Tibial nerve (tissue), 4 donors: Measurements from ENCODE around the gene KCNMB3. TPM values are rescaled to one million over a fixed set of nuclear protein-coding genes. Genes with fewer than 3 reads are reported as not detected.

Source experiments
- DNase-seq, 2 donors: peaks; one replicate each; pipeline ENCODE4 v3.0.0-alpha.2; 2019; ENCODE audit warnings: low spot score in 2 of 2
- H3K27ac ChIP-seq, 4 donors: fragments of 200-600 bp; sonication (generic) in 3 of 4; one replicate each; pipeline ENCODE4 v1.5.1; 2017 to 2019; ENCODE audit warnings: mild to moderate bottlenecking in 1 of 4
- H3K27me3 ChIP-seq, 2 donors: fragments of 200-600 bp; sonication (generic) in 1 of 2; one replicate each; pipeline versions ENCODE4 v1.5.1 to v1.6.0; 2017 to 2019
- H3K36me3 ChIP-seq, 3 donors: fragments of 200-600 bp; sonication (generic); one replicate each; pipeline ENCODE4 v1.5.1; 2018 to 2019
- H3K4me1 ChIP-seq, 4 donors: fragments of 200-600 bp; sonication (generic) in 3 of 4; one replicate each; pipeline ENCODE4 v1.5.1; 2017 to 2019
- H3K4me3 ChIP-seq, 4 donors: fragments of 200-600 bp; sonication (generic) in 3 of 4; one replicate each; pipeline ENCODE4 v1.5.1; 2017 to 2019; ENCODE audit warnings: mild to moderate bottlenecking in 1 of 4, moderate library complexity in 1 of 4
- H3K9me3 ChIP-seq, 4 donors: fragments of 200-600 bp; sonication (generic) in 3 of 4; one replicate each; pipeline ENCODE4 v1.5.1; 2017 to 2019
- EP300 ChIP-seq, 2 donors: sonication (generic); formaldehyde crosslinking; IDR thresholded peaks; one replicate each; pipeline ENCODE4 v1.6.1; 2017; ENCODE audit warnings: antibody characterized with exemption in 2 of 2, mild to moderate bottlenecking in 1 of 2
- POLR2A ChIP-seq, 2 donors: fragments of 450-650 bp; IDR thresholded peaks; one replicate each; pipeline ENCODE4 v1.6.1; 2017; ENCODE audit warnings: antibody characterized with exemption in 2 of 2, mild to moderate bottlenecking in 2 of 2, moderate library complexity in 2 of 2
- WGBS, 2 donors: methylation state at CpG; one replicate each; pipeline ENCODE4 v1.1.5; 2018; 5-methylcytosine and 5-hydroxymethylcytosine counted together
- total RNA-seq, 4 donors: library from RNA; depleted of rRNA; stranded (reverse); fragments of >200 nt; gene quantifications; one replicate each; pipeline ENCODE4 v1.1.0, GENCODE V29; 2016
- TF ChIP-seq, protein P1 (sequence below), 5 experiments: fragments of 200-600 bp in 3 of 5; fragments of 450-650 bp in 2 of 5; sonication (generic) in 3 of 5; IDR thresholded peaks; one replicate each; pipeline ENCODE4 v1.5.1; 2016 to 2019; ENCODE audit warnings: antibody characterized with exemption in 5 of 5, mild to moderate bottlenecking in 3 of 5, moderate library complexity in 2 of 5

KCNMB3 gene
- total RNA-seq, 4 donors from 2014 or later, result 2.0 to 3.3 (median 2.7) TPM

DNA sequence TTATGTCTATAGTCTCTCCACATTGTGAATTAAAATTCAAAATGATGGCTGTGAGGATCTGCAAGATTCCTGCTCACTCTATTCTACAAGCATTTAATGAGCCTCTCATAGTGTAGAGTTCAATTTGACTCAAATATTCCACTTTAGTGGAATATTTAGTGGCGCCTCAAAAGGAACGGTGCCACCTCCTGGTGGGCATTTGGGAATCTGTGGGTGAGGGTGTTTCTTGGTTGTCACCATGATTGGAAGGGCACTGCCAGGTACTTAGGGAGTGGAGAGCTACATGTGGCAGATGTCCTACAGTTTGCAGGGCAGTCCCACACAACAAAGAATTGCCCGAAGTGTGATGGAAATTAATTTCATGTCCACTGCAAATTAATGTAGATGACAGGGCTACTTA is 21.5 kb upstream of the KCNMB3 start:
- peaks cover 0 to 4% (median 0%) of the 10 kb centered on the region in 4 donors for H3K4me1 ChIP-seq
- no peaks in the 10 kb centered on the region for H3K27me3 ChIP-seq
- WGBS, 2 donors, result 86 to 92% methylated on average over 3 of the region's 3 CpGs
- DNase-seq, result no peak
- H3K27ac ChIP-seq, result no peak overlapping the region
- no peak overlapping the region for H3K4me3 ChIP-seq
- H3K9me3 ChIP-seq, result no peaks in the 10 kb centered on the region
- H3K36me3 ChIP-seq, result no peaks in the 10 kb centered on the region
- TF ChIP-seq EP300 (IDR thresholded peaks at IDR 0.05) (no peak), POLR2A (IDR thresholded peaks at IDR 0.05) (no peak)
- TF ChIP-seq, protein P1, sequence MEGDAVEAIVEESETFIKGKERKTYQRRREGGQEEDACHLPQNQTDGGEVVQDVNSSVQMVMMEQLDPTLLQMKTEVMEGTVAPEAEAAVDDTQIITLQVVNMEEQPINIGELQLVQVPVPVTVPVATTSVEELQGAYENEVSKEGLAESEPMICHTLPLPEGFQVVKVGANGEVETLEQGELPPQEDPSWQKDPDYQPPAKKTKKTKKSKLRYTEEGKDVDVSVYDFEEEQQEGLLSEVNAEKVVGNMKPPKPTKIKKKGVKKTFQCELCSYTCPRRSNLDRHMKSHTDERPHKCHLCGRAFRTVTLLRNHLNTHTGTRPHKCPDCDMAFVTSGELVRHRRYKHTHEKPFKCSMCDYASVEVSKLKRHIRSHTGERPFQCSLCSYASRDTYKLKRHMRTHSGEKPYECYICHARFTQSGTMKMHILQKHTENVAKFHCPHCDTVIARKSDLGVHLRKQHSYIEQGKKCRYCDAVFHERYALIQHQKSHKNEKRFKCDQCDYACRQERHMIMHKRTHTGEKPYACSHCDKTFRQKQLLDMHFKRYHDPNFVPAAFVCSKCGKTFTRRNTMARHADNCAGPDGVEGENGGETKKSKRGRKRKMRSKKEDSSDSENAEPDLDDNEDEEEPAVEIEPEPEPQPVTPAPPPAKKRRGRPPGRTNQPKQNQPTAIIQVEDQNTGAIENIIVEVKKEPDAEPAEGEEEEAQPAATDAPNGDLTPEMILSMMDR (IDR thresholded peaks at IDR 0.05), result peak in 3 of 5 experiments; percentile 9 to 32 (median 13)

DNA sequence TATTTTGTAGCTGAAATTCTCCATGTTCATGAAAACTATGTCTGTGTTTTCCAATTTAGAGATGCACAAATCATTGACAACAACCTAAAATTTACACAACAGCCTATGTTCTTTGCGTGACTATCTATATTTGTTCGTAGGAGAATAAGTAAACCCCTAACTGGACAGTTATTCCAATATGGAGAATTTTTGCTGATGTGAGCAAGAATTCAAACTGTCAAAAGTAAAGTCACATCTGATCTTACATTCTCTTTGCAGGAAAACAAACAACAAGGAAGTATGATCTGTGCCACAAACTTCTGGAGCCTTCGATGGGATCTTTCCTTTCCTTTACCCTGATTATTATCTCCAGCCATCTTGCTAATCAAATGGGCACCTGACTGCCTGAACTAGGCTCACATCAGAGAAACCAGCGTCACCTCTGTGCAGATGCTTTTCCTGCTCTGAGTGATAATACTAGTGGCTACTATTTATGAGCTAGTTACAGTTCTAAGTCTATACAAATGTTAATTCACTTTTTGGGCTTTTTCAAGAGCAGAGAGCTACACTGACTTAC is 18.3 kb upstream of the KCNMB3 start:
- Histone ChIP-seq H3K4me3 (no peak overlapping the region), H3K9me3 (no peaks in the 10 kb centered on the region), H3K27me3 (no peaks in the 10 kb centered on the region), H3K36me3 (no peaks in the 10 kb centered on the region), H3K27ac (no peak overlapping the region), H3K4me1 (peaks cover 0 to 4% (median 2%) of the 10 kb centered on the region in 4 donors)
- 73% methylated on average over 4 of the region's 4 CpGs for WGBS, 2 donors
- TF ChIP-seq EP300 (IDR thresholded peaks at IDR 0.05) (no peak), POLR2A (IDR thresholded peaks at IDR 0.05) (no peak)
- TF ChIP-seq, protein P1 (IDR thresholded peaks at IDR 0.05), result no peak
- no peak for DNase-seq

DNA sequence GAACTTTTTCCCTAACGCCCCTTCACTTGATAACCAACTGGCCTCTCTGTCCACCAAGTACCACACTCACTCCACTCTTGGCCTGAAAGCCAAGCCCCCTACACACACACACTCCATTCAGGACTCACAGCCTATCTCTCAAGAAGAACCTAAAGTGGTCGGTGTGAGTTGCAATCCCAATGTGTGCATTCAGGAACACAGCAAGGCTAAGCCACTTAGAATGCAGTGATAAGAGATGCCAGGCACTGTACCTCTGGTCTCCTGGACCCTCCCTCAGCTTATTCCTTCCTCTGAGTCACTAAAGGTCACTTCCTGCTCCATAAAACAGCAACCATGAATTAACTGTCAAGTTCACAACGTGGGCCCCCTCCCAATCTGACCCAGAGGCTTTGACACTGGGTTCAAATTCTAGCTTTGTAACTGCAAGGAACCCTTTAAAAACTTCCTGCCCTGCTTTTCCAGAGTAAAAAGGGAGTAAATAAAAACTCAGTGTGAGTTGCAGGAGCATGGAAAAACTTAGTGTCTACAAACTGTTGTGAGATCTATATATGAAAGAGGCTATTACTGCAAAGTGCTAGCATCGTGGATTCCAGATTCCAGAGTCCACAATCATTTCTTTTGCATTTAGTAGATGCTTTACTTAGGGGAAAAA is 17.6 kb upstream of the KCNMB3 start:
- peaks cover 0 to 6% (median 2%) of the 10 kb centered on the region in 4 donors for H3K4me1 ChIP-seq
- TF ChIP-seq EP300 (IDR thresholded peaks at IDR 0.05) (no peak), POLR2A (IDR thresholded peaks at IDR 0.05) (no peak)
- TF ChIP-seq, protein P1 (IDR thresholded peaks at IDR 0.05), result no peak
- H3K27me3 ChIP-seq, result no peaks in the 10 kb centered on the region
- H3K27ac ChIP-seq, result no peak overlapping the region
- no peak overlapping the region for H3K4me3 ChIP-seq
- 31 to 41% methylated on average over 4 of the region's 4 CpGs for WGBS, 2 donors
- DNase-seq, result no peak
- H3K9me3 ChIP-seq, result no peaks in the 10 kb centered on the region
- no peaks in the 10 kb centered on the region for H3K36me3 ChIP-seq

DNA sequence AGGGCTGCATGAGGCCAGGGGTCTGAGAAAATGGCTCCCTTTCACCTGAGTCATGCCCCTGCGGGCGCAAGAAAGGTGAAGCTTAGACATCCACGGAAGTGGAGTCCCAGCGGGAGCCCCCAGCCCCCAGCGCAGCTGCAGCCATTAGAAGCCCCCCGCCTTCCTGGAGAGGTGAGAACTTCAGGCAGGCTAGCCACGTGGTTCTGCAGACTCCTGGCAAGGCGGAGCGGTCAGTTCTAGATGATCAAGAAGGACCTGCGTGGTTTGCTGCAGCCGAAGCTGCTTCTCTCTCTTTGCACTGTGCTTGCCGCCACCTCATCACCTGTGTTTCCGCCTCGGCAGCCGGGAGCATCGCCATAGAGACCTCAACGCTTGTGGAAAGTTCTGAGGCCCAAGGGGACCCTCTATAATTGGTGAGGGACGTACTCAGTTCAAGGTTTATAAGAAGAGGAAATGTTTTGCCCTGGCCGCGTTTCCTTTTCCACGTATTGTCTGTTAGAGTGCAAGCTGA is 15.8 kb upstream of the KCNMB3 start:
- no peaks in the 10 kb centered on the region for H3K27me3 ChIP-seq
- no peak overlapping the region for H3K27ac ChIP-seq
- 68 to 79% methylated on average over 18 to 20 of the region's 21 CpGs for WGBS, 2 donors
- DNase-seq, result no peak
- peak overlapping the region in 1 of 4 donors; percentile 5 for H3K4me3 ChIP-seq
- TF ChIP-seq, protein P1 (IDR thresholded peaks at IDR 0.05), result no peak
- TF ChIP-seq EP300 (IDR thresholded peaks at IDR 0.05), result peak in 1 of 2 donors; percentile 56
- no peak for TF ChIP-seq POLR2A (IDR thresholded peaks at IDR 0.05)
- H3K36me3 ChIP-seq, result no peaks in the 10 kb centered on the region
- H3K4me1 ChIP-seq, result peaks cover 0 to 7% (median 2%) of the 10 kb centered on the region in 4 donors
- no peaks in the 10 kb centered on the region for H3K9me3 ChIP-seq

DNA sequence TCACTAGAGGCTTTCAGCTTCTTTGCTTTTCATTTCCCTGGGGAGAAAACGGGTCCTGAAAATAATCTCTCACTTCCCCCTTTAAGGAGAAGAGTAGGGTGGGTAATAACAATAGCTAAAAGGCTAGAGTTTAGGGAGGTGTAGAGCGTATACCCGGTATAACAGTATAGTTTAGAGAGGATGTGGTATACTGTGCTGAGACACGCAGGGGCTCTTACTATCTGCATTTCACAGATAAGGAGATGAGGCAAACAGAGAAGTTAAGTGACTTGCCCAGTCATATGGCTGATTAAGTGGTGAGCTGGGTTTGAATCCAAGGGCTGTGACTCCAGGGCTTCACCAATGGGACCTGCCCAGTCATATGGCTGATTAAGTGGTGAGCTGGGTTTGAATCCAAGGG is 15.0 kb upstream of the KCNMB3 start:
- DNase-seq, result no peak
- peaks cover 0 to 10% (median 2%) of the 10 kb centered on the region in 4 donors for H3K4me1 ChIP-seq
- no peaks in the 10 kb centered on the region for H3K36me3 ChIP-seq
- H3K4me3 ChIP-seq, result no peak overlapping the region
- TF ChIP-seq, protein P1 (IDR thresholded peaks at IDR 0.05), result no peak
- TF ChIP-seq EP300 (IDR thresholded peaks at IDR 0.05), result no peak
- TF ChIP-seq POLR2A (IDR thresholded peaks at IDR 0.05), result no peak
- no peaks in the 10 kb centered on the region for H3K9me3 ChIP-seq
- no peak overlapping the region for H3K27ac ChIP-seq
- WGBS, 2 donors, result 76 to 92% methylated on average over 4 of the region's 4 CpGs
- H3K27me3 ChIP-seq, result no peaks in the 10 kb centered on the region
